ENCODE data around the gene KPNA4. TPM values are rescaled to one million over a fixed set of nuclear protein-coding genes. Genes with fewer than 3 reads are reported as not detected.

KPNA4 gene
- total and polyA plus RNA-seq, 8 donors, result 47.2 to 64.2 (median 58.6) TPM

DNA sequence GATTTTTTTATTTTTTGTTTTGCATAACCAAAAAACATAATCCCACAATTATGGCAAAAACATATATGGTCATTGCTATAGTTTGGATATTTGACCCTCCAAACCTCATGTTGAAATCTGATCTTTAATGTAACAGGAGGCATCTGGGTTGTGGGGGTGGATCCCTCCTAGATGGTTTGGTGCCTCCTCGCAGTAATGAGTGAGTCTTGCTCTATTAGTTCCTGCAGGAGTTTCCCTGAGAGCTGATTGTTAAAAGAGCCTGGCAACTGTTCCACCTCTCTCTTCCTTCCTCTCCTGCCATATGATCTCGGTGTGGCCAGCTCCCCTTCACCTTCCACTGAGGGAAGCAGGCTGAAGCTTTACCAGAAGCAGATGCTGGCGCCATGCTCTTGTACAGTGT is 82.6 kb downstream of the KPNA4 start:
- TF ChIP-seq, protein P1, sequence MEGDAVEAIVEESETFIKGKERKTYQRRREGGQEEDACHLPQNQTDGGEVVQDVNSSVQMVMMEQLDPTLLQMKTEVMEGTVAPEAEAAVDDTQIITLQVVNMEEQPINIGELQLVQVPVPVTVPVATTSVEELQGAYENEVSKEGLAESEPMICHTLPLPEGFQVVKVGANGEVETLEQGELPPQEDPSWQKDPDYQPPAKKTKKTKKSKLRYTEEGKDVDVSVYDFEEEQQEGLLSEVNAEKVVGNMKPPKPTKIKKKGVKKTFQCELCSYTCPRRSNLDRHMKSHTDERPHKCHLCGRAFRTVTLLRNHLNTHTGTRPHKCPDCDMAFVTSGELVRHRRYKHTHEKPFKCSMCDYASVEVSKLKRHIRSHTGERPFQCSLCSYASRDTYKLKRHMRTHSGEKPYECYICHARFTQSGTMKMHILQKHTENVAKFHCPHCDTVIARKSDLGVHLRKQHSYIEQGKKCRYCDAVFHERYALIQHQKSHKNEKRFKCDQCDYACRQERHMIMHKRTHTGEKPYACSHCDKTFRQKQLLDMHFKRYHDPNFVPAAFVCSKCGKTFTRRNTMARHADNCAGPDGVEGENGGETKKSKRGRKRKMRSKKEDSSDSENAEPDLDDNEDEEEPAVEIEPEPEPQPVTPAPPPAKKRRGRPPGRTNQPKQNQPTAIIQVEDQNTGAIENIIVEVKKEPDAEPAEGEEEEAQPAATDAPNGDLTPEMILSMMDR (IDR thresholded peaks at IDR 0.05), result no peak
- Histone ChIP-seq H3K4me1 (no peaks in the 10 kb centered on the region), H3K27ac (no peak overlapping the region), H3K36me3 (no peaks in the 10 kb centered on the region), H3K27me3 (no peaks in the 10 kb centered on the region), H3K4me3 (no peak overlapping the region), H3K9me3 (no peaks in the 10 kb centered on the region)
- intact Hi-C loops (cut with DNase I), result no loop called here
- ATAC-seq (no peak), DNase-seq (no peak)

DNA sequence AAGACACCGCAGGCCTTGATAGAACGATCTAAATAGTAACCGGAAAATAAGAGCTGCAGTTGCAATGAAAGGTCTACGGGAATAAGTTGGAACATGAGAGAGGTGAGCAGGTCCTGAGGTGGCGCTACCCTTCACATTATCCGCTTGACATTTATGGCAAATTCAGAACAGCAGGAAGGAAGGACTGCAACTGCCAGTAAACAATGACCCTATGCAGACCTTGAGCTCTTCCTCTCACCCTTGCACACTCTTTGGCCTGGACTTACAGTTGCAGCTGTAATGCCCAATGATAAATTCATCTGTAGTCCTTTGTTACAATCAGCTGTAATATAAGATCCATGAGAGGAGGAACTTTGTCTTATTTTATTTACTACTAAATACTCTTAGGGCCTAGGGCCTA is 83.5 kb downstream of the KPNA4 start:
- intact Hi-C loops (cut with DNase I), result no loop called here
- Histone ChIP-seq H3K27ac (no peak overlapping the region), H3K27me3 (no peaks in the 10 kb centered on the region), H3K9me3 (no peaks in the 10 kb centered on the region), H3K4me3 (no peak overlapping the region), H3K4me1 (no peaks in the 10 kb centered on the region), H3K36me3 (no peaks in the 10 kb centered on the region)
- TF ChIP-seq, protein P1 (IDR thresholded peaks at IDR 0.05), result no peak
- ATAC-seq (no peak), DNase-seq (no peak)

DNA sequence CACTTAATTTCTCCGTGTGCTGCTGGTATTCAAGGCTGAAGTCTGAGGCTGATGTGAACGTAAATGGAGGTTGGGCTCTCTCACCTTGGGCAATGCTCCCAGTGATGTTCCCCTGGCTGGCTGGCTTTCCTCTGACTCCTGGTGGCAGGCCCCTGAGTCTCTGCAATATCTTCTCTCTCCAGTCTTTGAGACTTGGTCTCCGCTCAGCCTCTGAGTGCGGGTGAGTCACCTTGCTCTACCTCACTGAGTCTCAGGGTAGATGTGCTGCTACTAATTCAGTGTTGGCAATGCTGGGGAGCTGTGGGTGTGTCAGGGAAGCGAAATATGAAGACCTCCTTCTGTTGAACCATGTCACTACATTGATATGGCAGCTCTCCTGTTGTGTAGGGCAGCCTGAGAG is 84.4 kb downstream of the KPNA4 start:
- no peaks in the 10 kb centered on the region for H3K36me3 ChIP-seq
- DNase-seq (no peak), ATAC-seq (no peak)
- H3K4me1 ChIP-seq, result no peaks in the 10 kb centered on the region
- intact Hi-C loops (cut with DNase I), result no loop called here
- no peak overlapping the region for H3K4me3 ChIP-seq
- H3K27me3 ChIP-seq, result no peaks in the 10 kb centered on the region
- no peaks in the 10 kb centered on the region for H3K9me3 ChIP-seq
- no peak overlapping the region for H3K27ac ChIP-seq
- TF ChIP-seq, protein P1 (IDR thresholded peaks at IDR 0.05), result no peak

DNA sequence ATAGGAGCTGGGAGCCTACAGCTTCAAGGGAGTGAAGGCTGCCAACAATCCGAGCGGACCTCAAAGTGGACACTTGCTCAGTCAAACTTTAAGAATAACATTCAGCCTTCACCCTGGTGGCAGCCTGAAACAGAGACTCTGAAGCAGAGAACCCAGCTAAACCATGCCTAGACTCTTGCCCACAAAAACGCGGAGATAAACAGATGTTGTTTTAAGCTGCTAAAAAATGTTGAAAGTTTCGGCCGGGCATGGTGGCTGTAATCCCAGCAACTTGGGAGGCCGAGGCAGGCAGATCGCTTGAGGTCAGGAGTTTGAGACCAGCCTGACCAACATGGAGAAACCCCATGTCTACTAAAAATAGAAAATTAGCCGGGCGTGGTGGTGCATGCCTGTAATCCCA is 86.0 kb downstream of the KPNA4 start:
- Histone ChIP-seq H3K36me3 (no peaks in the 10 kb centered on the region), H3K9me3 (no peaks in the 10 kb centered on the region), H3K27me3 (no peaks in the 10 kb centered on the region), H3K4me3 (no peak overlapping the region), H3K27ac (no peak overlapping the region), H3K4me1 (no peaks in the 10 kb centered on the region)
- TF ChIP-seq, protein P1 (IDR thresholded peaks at IDR 0.05), result no peak
- intact Hi-C loops (cut with DNase I), result no loop called here
- no peak for DNase-seq
- no peak for ATAC-seq

DNA sequence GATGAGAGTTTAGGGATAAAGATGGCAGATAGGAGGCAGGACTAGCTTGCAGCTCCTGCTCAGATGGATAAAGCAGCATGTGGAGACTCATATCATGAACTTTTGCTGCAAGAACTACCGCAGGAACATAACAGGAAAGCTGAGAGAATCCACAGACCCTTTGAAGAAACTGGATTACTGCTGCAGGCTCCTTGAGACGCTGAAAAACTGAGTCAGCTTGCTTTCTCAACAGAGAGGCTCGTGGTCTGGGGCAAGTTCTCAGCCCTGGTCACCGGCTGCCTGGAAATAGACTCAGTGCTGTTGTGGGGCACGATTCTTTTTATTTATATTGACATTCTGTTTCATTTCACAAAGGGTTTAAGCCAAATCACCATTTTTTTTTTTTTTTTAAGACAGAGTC is 87.0 kb downstream of the KPNA4 start:
- ATAC-seq (no peak), DNase-seq (no peak)
- H3K9me3 ChIP-seq, result no peaks in the 10 kb centered on the region
- H3K27me3 ChIP-seq, result no peaks in the 10 kb centered on the region
- intact Hi-C loops (cut with DNase I), result no loop called here
- H3K4me3 ChIP-seq, result no peak overlapping the region
- no peak overlapping the region for H3K27ac ChIP-seq
- TF ChIP-seq, protein P1 (IDR thresholded peaks at IDR 0.05), result no peak
- H3K4me1 ChIP-seq, result no peaks in the 10 kb centered on the region
- H3K36me3 ChIP-seq, result no peaks in the 10 kb centered on the region

Measured in left lung (tissue), 10 donors.